ENCODE results near the gene FANCB.
A peak's percentile ranks its signal among the peaks of the same experiment; 100 is the strongest.

Gene FANCB
- 3.4 to 5.7 reads per million in 2 donors for total RNA-seq

DNA sequence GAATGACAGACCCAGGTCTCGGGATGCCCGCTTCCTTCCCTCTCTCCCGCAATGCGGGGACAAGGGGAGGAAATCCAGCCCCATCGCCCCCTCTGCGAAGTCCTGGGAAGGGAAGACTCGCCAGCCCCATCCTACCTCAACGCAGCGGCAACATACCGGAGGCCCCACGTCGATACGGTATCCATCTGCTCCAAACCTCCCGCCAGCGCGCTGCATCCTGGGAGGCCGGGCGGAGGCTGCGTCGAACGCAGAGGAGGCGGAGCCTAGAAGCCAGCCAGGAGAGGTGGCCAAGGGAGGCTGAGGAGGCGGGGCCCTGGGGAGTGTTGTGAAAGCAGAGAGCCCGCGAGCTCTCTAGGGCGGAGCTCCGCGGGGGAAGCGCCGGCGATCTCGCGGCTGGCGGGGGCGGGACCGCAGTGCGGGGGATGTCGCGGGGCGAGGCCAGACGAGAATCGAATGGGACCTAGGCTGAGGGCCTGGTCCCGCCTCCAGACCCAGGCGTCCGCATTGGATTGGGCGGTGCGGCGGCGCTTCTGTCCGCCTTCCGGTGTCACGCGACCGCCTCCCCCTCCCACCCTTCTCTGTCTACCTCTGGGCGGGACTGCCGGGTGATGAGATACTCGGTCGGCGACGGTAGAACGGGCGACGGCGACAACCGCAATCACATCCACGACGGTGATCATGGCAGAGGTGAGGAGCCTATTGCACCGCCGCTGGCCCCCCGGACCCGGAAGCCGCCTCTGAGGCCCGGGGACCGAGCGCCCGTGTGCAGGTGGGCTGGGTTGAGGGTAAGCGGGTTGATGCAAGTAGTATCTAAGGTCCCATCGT is at the start of gene FANCB, which contains the start of gene MOSPD2:
TSS of gene FANCB (minus strand) at position 219 of the 825 bp plus-strand sequence. CDS start 7,559 bp downstream, outside the sequence.
TSS of gene MOSPD2 (plus strand) at position 571 of the 825 bp plus-strand sequence. CDS start at position 679, 108 bp downstream.
- DNase-seq = peak; percentile 85

DNA sequence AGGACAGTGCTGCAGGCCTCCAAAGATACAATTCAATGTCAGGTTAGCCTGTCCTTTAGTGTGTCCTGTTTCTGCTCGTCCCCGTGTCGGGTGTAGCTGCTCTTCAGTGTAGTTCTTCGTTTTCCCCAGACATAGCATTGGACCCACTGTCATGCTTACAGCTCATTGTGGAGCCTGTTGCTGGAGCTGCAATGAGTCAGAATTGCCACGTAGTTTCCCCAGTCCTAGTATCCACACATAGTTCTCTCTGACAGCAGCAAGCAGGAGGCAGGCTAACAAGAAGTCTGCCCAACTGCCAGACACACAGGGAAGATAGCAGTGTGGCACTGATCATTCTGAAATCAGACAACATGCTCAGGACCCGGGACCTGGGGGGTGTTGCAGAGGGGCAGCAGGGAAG is 49.6 kb upstream of the FANCB start:
- no peak for DNase-seq

DNA sequence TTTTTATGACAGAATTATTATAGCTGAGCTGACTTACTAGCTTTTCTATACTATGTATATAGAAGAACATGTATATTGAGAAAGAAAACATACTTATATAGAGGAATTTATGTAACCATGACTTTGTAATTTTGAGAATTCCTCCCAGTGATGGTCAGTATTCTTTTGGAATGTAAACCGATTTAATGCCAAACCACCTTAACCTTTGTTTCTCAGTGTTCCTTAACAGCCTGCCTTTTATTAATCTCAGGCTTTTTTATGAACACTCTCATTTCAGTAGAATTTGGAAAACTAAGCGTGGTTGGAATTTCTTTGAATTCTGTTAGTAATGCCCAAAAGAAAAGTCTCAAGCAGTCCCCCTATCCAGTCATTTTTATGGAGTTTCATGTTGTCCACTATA is 47.3 kb upstream of the FANCB start:
- DNase-seq = no peak

GRCh38 chrX:14919407-14919806 is 46.5 kb upstream of the FANCB start:
- no peak for DNase-seq

- DNase-seq = no peak
These were observed 43.3 kb upstream of the FANCB start for GRCh38 chrX:14916017-14916674.

DNA sequence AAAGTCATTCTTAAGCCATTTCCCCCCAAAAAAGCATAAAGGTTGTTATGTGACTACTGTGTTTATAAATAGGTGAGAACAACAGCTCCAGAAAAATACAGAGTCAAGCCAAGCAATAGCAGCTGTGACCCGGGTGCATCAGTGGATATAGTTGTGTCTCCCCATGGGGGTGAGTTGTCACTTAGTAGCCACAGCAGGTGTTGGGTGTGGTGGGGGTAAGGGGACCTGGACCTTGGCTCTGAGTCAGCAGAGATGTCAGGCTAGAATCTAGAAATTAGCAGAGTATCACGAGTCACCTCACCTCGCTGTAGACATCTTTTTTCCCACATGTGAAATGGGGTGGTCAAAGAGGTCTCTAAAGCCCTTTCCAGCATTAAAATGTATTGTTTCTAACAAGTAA is 42.7 kb upstream of the FANCB start:
- DNase-seq = no peak

- DNase-seq = no peak
These were observed 40.4 kb upstream of the FANCB start for GRCh38 chrX:14913241-14913640.

- no peak for DNase-seq
These were observed 31.0 kb upstream of the FANCB start for GRCh38 chrX:14903891-14904290.

DNA sequence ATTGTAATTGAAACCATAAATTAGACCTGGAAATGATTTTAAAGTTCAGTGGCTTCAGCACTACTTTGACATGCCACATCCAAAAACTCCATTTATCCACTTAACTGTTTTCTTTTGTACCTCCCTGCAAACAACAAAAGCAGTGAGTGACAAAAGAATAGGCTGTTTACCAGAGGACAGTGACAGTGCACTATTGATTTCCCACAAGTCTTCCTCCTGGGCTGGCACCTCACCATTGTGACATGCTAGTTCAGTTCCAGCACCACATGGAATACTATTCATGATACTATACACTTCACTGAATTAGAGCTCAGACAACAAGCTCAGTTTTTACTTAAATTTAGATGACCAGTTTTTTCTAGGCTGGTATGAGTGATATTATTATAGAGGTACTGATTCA is 29.7 kb upstream of the FANCB start:
- DNase-seq = no peak

DNA sequence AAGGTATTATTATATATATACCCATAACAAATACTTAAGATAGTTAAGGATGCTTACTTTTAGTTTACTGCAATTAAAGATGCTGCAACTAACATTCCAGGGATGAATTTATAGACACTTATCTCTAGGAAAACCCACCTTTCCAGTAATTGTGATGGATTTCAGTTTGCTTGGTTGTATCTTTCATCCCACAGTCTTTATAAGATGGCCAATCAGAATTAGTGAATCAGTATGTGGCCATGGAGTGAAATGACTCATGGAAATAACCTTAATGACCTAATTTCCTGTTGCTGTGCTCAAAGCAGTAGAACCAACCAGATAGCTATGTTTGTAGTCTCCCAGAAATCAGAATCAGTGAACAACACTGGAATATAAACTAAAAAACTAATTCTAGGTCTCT is 26.7 kb upstream of the FANCB start:
- no peak for DNase-seq

GRCh38 chrX:14897042-14897441 is 24.2 kb upstream of the FANCB start:
- DNase-seq = no peak

- no peak for DNase-seq
These were observed 23.4 kb upstream of the FANCB start for GRCh38 chrX:14896273-14896672.

- no peak for DNase-seq
These were observed 13.4 kb upstream of the FANCB start for GRCh38 chrX:14886252-14886651.

DNA sequence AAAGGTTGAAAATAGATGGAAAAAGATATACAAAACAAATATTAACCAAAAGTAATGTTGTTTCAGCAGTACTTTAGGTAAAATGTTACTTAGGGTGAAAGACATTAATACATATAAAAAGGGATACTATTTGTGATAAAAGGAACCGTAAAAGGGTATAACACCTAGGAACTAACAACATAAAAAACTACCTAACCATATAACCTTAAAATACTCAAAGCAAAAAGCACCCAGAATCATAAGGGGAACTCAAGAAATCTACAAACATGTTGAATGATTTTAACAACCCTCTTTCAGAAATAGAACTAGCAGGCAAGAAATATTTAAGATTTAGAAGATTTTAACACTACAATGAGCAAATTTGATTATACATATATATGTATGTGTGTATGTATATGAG is 11.8 kb upstream of the FANCB start:
- no peak for DNase-seq

GRCh38 chrX:14883826-14884225 is 11.0 kb upstream of the FANCB start:
- no peak for DNase-seq

DNA sequence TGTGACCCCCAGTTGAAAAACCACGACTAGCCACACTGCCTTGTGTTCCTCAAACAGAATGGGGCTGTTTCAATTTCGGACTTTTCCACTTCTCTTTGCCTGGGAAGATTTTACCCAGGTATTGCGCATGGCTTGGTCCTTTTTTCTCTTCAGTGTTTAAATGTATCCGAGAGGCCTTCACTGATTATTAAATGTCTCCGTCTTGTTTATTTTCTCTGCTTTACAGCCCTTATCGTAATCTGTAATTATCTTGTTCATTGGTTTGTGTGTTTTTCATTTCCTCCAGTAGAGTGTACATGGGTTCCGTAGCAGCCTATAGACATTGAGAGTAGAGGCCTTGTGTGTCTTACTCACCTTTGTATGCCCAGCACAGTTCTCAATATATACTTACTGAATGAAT is 2.8 kb upstream of the FANCB start:
- no peak for DNase-seq

- DNase-seq = no peak
These were observed 794 bp upstream of the FANCB start for GRCh38 chrX:14873676-14874049.

DNA sequence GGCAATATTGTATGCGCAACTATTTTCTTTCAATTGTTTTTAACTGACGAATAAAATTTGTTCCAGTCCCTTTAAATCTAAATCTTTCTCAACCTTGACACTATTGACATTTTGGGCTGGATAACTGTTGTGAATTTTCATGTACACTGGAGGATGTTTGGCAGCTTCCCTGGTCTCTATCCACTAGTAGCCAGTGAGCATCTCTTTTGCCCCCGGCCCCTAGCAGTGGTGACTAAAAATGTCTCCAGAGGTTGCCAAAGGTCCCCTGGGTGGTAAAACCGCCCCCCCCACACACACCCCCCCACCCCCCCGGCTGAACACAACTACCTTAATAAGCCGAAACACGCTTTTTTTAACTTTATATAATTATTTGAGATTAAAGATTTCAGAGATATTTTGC is 514 bp downstream of the FANCB start:
- DNase-seq = no peak

GRCh38 chrX:14871767-14872166 is 1.1 kb downstream of the FANCB start:
- DNase-seq = no peak

GRCh38 chrX:14865201-14865600 is 7.7 kb downstream of the FANCB start:
- no peak for DNase-seq

DNA sequence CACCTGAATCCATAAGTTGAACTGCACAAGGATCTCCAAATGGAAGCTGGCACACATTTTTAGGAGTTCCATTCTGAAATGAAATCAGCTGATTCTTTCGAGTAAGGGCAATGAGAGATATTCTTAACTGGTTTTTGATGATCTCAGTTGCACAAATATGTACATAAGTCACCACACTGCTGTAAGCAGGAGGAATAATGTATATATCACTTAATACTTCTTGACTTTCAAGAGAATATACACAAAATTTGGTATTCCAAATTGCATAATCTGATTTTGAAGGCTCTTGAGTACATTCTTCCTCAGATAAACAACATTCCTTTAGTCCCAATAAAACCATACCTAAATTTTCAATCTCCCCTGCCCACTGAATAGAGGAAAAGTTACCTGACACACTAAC is 8.2 kb downstream of the FANCB start:
- no peak for DNase-seq

- DNase-seq = no peak
These were observed 21.3 kb downstream of the FANCB start for GRCh38 chrX:14851526-14851925.

- DNase-seq = no peak
These were observed 29.2 kb downstream of the FANCB start for GRCh38 chrX:14843666-14844065.

GRCh38 chrX:14837155-14837554 is 35.7 kb downstream of the FANCB start:
- no peak for DNase-seq

Measured in T-helper 9 cell (primary cell).